Breast epithelium (tissue), 3 donors: ENCODE results near the gene DMKN.

Experiments used
- CTCF ChIP-seq, 3 donors: fragments of 450-650 bp; IDR thresholded peaks; one replicate each; pipeline ENCODE4 v1.5.1; 2016 to 2017; ENCODE audit warnings: antibody characterized with exemption in 3 of 3, mild to moderate bottlenecking in 3 of 3, moderate library complexity in 3 of 3
- POLR2A ChIP-seq: fragments of 450-650 bp; IDR thresholded peaks from one replicate; pipeline ENCODE4 v1.6.1; 2016; ENCODE audit warnings: antibody characterized with exemption, mild to moderate bottlenecking, moderate library complexity
- POLR2AphosphoS5 ChIP-seq, 3 donors: sonication (generic); formaldehyde crosslinking; IDR thresholded peaks; one replicate each; pipeline ENCODE4 v1.6.1; 2017; ENCODE audit warnings: antibody characterized with exemption in 3 of 3

DNA sequence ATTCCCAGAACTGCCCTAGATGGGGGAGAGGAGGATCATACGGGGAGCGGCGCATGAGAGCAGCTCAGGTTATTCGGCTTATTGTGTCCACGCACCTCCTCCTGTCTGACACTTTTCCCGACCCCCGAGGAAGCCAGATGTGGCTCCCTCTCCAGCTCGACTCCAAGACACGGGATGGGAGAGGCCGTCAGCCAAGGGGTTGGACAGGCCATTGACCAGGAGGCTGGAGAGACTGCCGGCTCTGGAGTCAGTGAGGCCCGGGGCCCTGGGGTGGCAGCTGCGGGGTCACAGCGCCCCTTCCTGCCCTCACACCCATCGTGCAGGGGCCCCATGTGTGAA is 2.9 kb downstream of the DMKN start:
- TF ChIP-seq CTCF (IDR thresholded peaks at IDR 0.05) (no peak), POLR2AphosphoS5 (IDR thresholded peaks at IDR 0.05) (peak in 1 of 3 donors; percentile 4), POLR2A (no peak)
